ENCODE data around the gene SAFB2.

GRCh38 chr19:5622465-5623396 is at the start of gene SAFB2, which contains the start of gene SAFB:
- TF ChIP-seq CTCF (IDR thresholded peaks at IDR 0.05) (peak in 1 of 6 experiments; percentile 18), POLR2A (IDR thresholded peaks at IDR 0.05) (peak in 3 of 4 donors; percentile 78 to 98 (median 79))
